CD4-positive, CD25-positive, alpha-beta regulatory T cell (primary cell): ENCODE measurements around the gene KLHL2. TPM values are rescaled to one million over a fixed set of nuclear protein-coding genes. Genes with fewer than 3 reads are reported as not detected.
"Not testable (repeated sequence)": the region's sequence is repeated elsewhere in the genome, so short reads cannot be mapped to it uniquely, and the experiment has no call there.

Source experiments
- ATAC-seq, 2 donors: fragments of 150-1000 bp; cut with Tn5 transposase; one replicate each; pipeline ENCODE4 v1.10.0; 2021; ENCODE audit warnings: low read depth in 2 of 2, moderate number of reproducible peaks in 2 of 2, moderate library complexity in 1 of 2
- DNase-seq, 3 donors: peaks; one replicate each; pipeline versions ENCODE4 v3.0.0 to v3.0.0-alpha.2; 2012 to 2022; ENCODE audit warnings: mixed read lengths in 1 of 3
- H3K27ac ChIP-seq: one replicate; pipeline ENCODE4 v1.7.0; 2013; ENCODE audit warnings: mild to moderate bottlenecking, low read length; ENCODE audit not compliant: insufficient read depth, poor library complexity, severe bottlenecking
- H3K27me3 ChIP-seq: one replicate; pipeline ENCODE4 v1.7.0; 2013; ENCODE audit warnings: low read length; ENCODE audit not compliant: control insufficient read depth, insufficient read depth
- H3K36me3 ChIP-seq: one replicate; pipeline ENCODE4 v1.7.0; 2013; ENCODE audit warnings: mild to moderate bottlenecking, low read length, moderate library complexity; ENCODE audit not compliant: control insufficient read depth, insufficient read depth
- H3K4me1 ChIP-seq: 2 replicates; pipeline ENCODE4 v1.7.0; 2013; ENCODE audit warnings: mild to moderate bottlenecking, low read length; ENCODE audit not compliant: insufficient read depth, control insufficient read depth, poor library complexity, severe bottlenecking
- H3K4me3 ChIP-seq: one replicate; pipeline ENCODE4 v1.7.0; 2013; ENCODE audit warnings: low read depth, mild to moderate bottlenecking, low read length, moderate library complexity
- H3K9me3 ChIP-seq, 2 experiments: 1 replicate in 1 of 2; 2 replicates in 1 of 2; pipeline ENCODE4 v1.7.0; 2013; ENCODE audit warnings: low read length in 2 of 2, mild to moderate bottlenecking in 1 of 2, moderate library complexity in 1 of 2; ENCODE audit not compliant: control insufficient read depth in 2 of 2
- H3K27ac Mint-ChIP-seq, 3 donors: one replicate each; pipeline ENCODE4 v1.8.0; 2020 to 2022; ENCODE audit warnings: mild to moderate bottlenecking in 3 of 3, mixed read lengths in 3 of 3, moderate library complexity in 2 of 3
- H3K27me3 Mint-ChIP-seq: one replicate; pipeline ENCODE4 v1.8.0; 2022; ENCODE audit warnings: mild to moderate bottlenecking, mixed read lengths
- H3K36me3 Mint-ChIP-seq: one replicate; pipeline ENCODE4 v1.8.0; 2020; ENCODE audit warnings: mixed read lengths
- H3K4me1 Mint-ChIP-seq, 4 donors: one replicate each; pipeline ENCODE4 v1.8.0; 2020 to 2022; ENCODE audit warnings: mixed read lengths in 4 of 4, mild to moderate bottlenecking in 1 of 4
- H3K4me3 Mint-ChIP-seq, 4 donors: one replicate each; pipeline ENCODE4 v1.8.0; 2020 to 2022; ENCODE audit warnings: mild to moderate bottlenecking in 4 of 4, mixed read lengths in 4 of 4, moderate library complexity in 3 of 4
- H3K9me3 Mint-ChIP-seq, 7 donors: one replicate each; pipeline ENCODE4 v1.8.0; 2020 to 2022; ENCODE audit warnings: mixed read lengths in 7 of 7, mild to moderate bottlenecking in 3 of 7, moderate library complexity in 2 of 7
- polyA plus RNA-seq, 4 donors: library from polyadenylated mRNA; unstranded; fragments of 300-500 nt; fragmentation: Illumina TruSeq; gene quantifications; one replicate each; pipeline ENCODE4 v1.2.3, GENCODE V29; 2021
- total RNA-seq: library from RNA; stranded (reverse); gene quantifications from one replicate; pipeline ENCODE4 v1.2.3, GENCODE V29; 2022

Gene KLHL2
- total RNA-seq: 31.2 TPM
- 10 to 100 TPM in 2 of 4 donors, 1 to 10 TPM in 2; 7.1 to 18.7 (median 9.6) TPM for polyA plus RNA-seq

GRCh38 chr4:165207431-165208220 is at the start of gene KLHL2:
Gene KLHL2 (plus strand): TSS chr4:165207561. CDS start chr4:165207877, 316 bp downstream.
- peak within 1 kb of the TSS; percentile 68 for H3K27ac ChIP-seq
- H3K4me3 Mint-ChIP-seq: peak within 1 kb of the TSS; percentile 95 to 99 (median 97)
- no peaks in the 10 kb centered on the region for H3K27me3 Mint-ChIP-seq
- H3K36me3 Mint-ChIP-seq: no peaks in the 10 kb centered on the region
- H3K4me3 ChIP-seq: peak within 1 kb of the TSS; percentile 93
- H3K9me3 Mint-ChIP-seq: no peaks in the 10 kb centered on the region
- H3K27me3 ChIP-seq: no peaks in the 10 kb centered on the region
- H3K4me1 ChIP-seq: peaks cover 40% of the 10 kb centered on the region
- H3K4me1 Mint-ChIP-seq: peaks cover 50 to 76% (median 63%) of the 10 kb centered on the region in 4 donors
- ATAC-seq: peak; percentile 72
- peak within 1 kb of the TSS; percentile 93 to 97 (median 93) for H3K27ac Mint-ChIP-seq
- H3K36me3 ChIP-seq: no peaks in the 10 kb centered on the region
- peak; percentile 68 to 87 (median 70) for DNase-seq
- no peaks in the 10 kb centered on the region for H3K9me3 ChIP-seq

GRCh38 chr4:165158762-165159161 is 48.6 kb upstream of the KLHL2 start:
- ATAC-seq (no peak), DNase-seq (no peak)
- Histone ChIP-seq H3K4me3 (no peak overlapping the region), H3K4me1 (no peaks in the 10 kb centered on the region), H3K27me3 (peaks cover 6% of the 10 kb centered on the region), H3K27ac (no peak overlapping the region), H3K9me3 (no peaks in the 10 kb centered on the region), H3K36me3 (no peaks in the 10 kb centered on the region)
- no peak overlapping the region for H3K27ac Mint-ChIP-seq
- H3K27me3 Mint-ChIP-seq: peaks cover 22% of the 10 kb centered on the region
- peaks cover 0 to 5% (median 0%) of the 10 kb centered on the region in 4 donors for H3K4me1 Mint-ChIP-seq
- no peak overlapping the region for H3K4me3 Mint-ChIP-seq
- peaks cover 0 to 9% (median 3%) of the 10 kb centered on the region in 7 donors for H3K9me3 Mint-ChIP-seq
- H3K36me3 Mint-ChIP-seq: no peaks in the 10 kb centered on the region

GRCh38 chr4:165164257-165164656 is 43.1 kb upstream of the KLHL2 start:
- Mint-ChIP-seq H3K4me3 (no peak overlapping the region), H3K27me3 (peaks cover 20% of the 10 kb centered on the region), H3K9me3 (peaks cover 0 to 7% (median 4%) of the 10 kb centered on the region in 7 donors), H3K4me1 (peaks cover 0 to 2% (median 0%) of the 10 kb centered on the region in 4 donors), H3K36me3 (no peaks in the 10 kb centered on the region), H3K27ac (no peak overlapping the region)
- Histone ChIP-seq H3K27me3 (no peaks in the 10 kb centered on the region), H3K4me3 (no peak overlapping the region), H3K9me3 (no peaks in the 10 kb centered on the region), H3K4me1 (no peaks in the 10 kb centered on the region), H3K27ac (no peak overlapping the region), H3K36me3 (no peaks in the 10 kb centered on the region)
- ATAC-seq (no peak), DNase-seq (no peak)

- not testable (repeated sequence) for H3K4me1 ChIP-seq, H3K27ac ChIP-seq, H3K27ac Mint-ChIP-seq, H3K4me3 ChIP-seq, H3K27me3 Mint-ChIP-seq, H3K9me3 Mint-ChIP-seq, ATAC-seq, H3K9me3 ChIP-seq, DNase-seq, H3K36me3 Mint-ChIP-seq, H3K27me3 ChIP-seq, H3K36me3 ChIP-seq, H3K4me3 Mint-ChIP-seq, H3K4me1 Mint-ChIP-seq
These were observed 40.5 kb upstream of the KLHL2 start for GRCh38 chr4:165166872-165167271.

- H3K9me3 Mint-ChIP-seq: peaks cover 0 to 7% (median 4%) of the 10 kb centered on the region in 7 donors
- no peak overlapping the region for H3K4me3 ChIP-seq
These were observed 39.7 kb upstream of the KLHL2 start for GRCh38 chr4:165167650-165168049.

GRCh38 chr4:165170819-165171218 is 36.5 kb upstream of the KLHL2 start:
- H3K9me3 ChIP-seq: no peaks in the 10 kb centered on the region
- no peak overlapping the region for H3K4me3 ChIP-seq
- H3K27me3 ChIP-seq: no peaks in the 10 kb centered on the region
- Mint-ChIP-seq H3K9me3 (peaks cover 0 to 12% (median 4%) of the 10 kb centered on the region in 7 donors), H3K27ac (no peak overlapping the region), H3K4me3 (no peak overlapping the region), H3K36me3 (no peaks in the 10 kb centered on the region), H3K4me1 (no peaks in the 10 kb centered on the region), H3K27me3 (peaks cover 15% of the 10 kb centered on the region)
- H3K36me3 ChIP-seq: no peaks in the 10 kb centered on the region
- DNase-seq (no peak), ATAC-seq (no peak)
- H3K27ac ChIP-seq: no peak overlapping the region
- H3K4me1 ChIP-seq: no peaks in the 10 kb centered on the region

More at GRCh38 chr4:165167650-165168049, 39.7 kb upstream of the KLHL2 start:
- Histone ChIP-seq H3K27me3 (no peaks in the 10 kb centered on the region), H3K9me3 (no peaks in the 10 kb centered on the region), H3K36me3 (no peaks in the 10 kb centered on the region), H3K27ac (no peak overlapping the region), H3K4me1 (no peaks in the 10 kb centered on the region)
- H3K4me3 Mint-ChIP-seq: no peak overlapping the region
- ATAC-seq (no peak), DNase-seq (no peak)
- H3K36me3 Mint-ChIP-seq: no peaks in the 10 kb centered on the region
- H3K27ac Mint-ChIP-seq: no peak overlapping the region
- H3K27me3 Mint-ChIP-seq: peaks cover 15% of the 10 kb centered on the region
- no peaks in the 10 kb centered on the region for H3K4me1 Mint-ChIP-seq

- not testable (repeated sequence) for ATAC-seq, H3K27me3 ChIP-seq, H3K4me3 Mint-ChIP-seq, H3K4me1 ChIP-seq, H3K4me3 ChIP-seq, H3K27ac ChIP-seq, H3K36me3 Mint-ChIP-seq, H3K9me3 Mint-ChIP-seq, H3K4me1 Mint-ChIP-seq, H3K27ac Mint-ChIP-seq, DNase-seq, H3K9me3 ChIP-seq, H3K36me3 ChIP-seq
- H3K27me3 Mint-ChIP-seq: peaks cover 18% of the 10 kb centered on the region
These were observed 31.9 kb upstream of the KLHL2 start for GRCh38 chr4:165175470-165175869.

GRCh38 chr4:165175879-165176278 is 31.5 kb upstream of the KLHL2 start:
- H3K9me3 Mint-ChIP-seq: peaks cover 0 to 6% (median 2%) of the 10 kb centered on the region in 7 donors
- DNase-seq (no peak), ATAC-seq (no peak)
- no peaks in the 10 kb centered on the region for H3K36me3 Mint-ChIP-seq
- Histone ChIP-seq H3K36me3 (no peaks in the 10 kb centered on the region), H3K9me3 (no peaks in the 10 kb centered on the region), H3K27me3 (peaks cover 2% of the 10 kb centered on the region), H3K4me1 (no peaks in the 10 kb centered on the region), H3K27ac (no peak overlapping the region), H3K4me3 (no peak overlapping the region)
- H3K27ac Mint-ChIP-seq: no peak overlapping the region
- no peak overlapping the region for H3K4me3 Mint-ChIP-seq
- peaks cover 18% of the 10 kb centered on the region for H3K27me3 Mint-ChIP-seq
- H3K4me1 Mint-ChIP-seq: no peaks in the 10 kb centered on the region
